K562 (cell line): ENCODE measurements around the gene THOC7. TPM values are rescaled to one million over a fixed set of nuclear protein-coding genes. Genes with fewer than 3 reads are reported as not detected.
A peak's percentile ranks its signal among the peaks of the same experiment; 100 is the strongest.

ENCODE experiments used
- ARID4B ChIP-seq: sonication (generic); formaldehyde crosslinking; IDR thresholded peaks from 2 replicates; pipeline ENCODE4 v1.8.0; 2022; ENCODE audit warnings: mild to moderate bottlenecking, missing genetic modification reagents
- CBFA2T3 ChIP-seq: fragments of 450-650 bp; IDR thresholded peaks from 2 replicates; pipeline ENCODE4 v1.6.1; 2017
- CUX1 ChIP-seq: fragments of 200-800 bp; sonication (Bioruptor generic); IDR thresholded peaks from 2 replicates; pipeline ENCODE4 v1.6.1; 2016; ENCODE audit warnings: missing genetic modification characterization, missing compliant biosample characterization
- CXXC5 ChIP-seq: fragments of 250-450 bp; sonication (Bioruptor Pico); IDR thresholded peaks from 2 replicates; pipeline ENCODE4 v1.8.0; 2022; ENCODE audit warnings: inconsistent platforms, mild to moderate bottlenecking, moderate library complexity
- E2F1 ChIP-seq: sonication (generic); formaldehyde crosslinking; IDR thresholded peaks from 2 replicates; pipeline ENCODE4 v1.8.1; 2023; ENCODE audit warnings: mild to moderate bottlenecking, missing genetic modification reagents, moderate library complexity
- EP400 ChIP-seq: fragments of 450-650 bp; IDR thresholded peaks from 2 replicates; pipeline ENCODE4 v1.6.1; 2017; ENCODE audit warnings: antibody characterized with exemption, mild to moderate bottlenecking, moderate library complexity
- GABPB2 ChIP-seq: fragments of 250-450 bp; sonication (Bioruptor Pico); conservative IDR thresholded peaks from 2 replicates; pipeline ENCODE4 v1.5.1; 2021; ENCODE audit warnings: mild to moderate bottlenecking
- POLR2AphosphoS5 ChIP-seq: IDR thresholded peaks from 2 replicates; pipeline ENCODE4 v1.6.1; 2011; ENCODE audit warnings: mild to moderate bottlenecking, low read depth, low read length, moderate library complexity; ENCODE audit not compliant: control insufficient read depth, insufficient read depth
- RBM15 ChIP-seq: fragments of 200-400 bp; formaldehyde crosslinking; IDR thresholded peaks from 2 replicates; pipeline ENCODE4 v1.6.1; 2018; ENCODE audit warnings: mild to moderate bottlenecking, low read length, moderate library complexity; ENCODE audit not compliant: insufficient read depth
- SMAD2 ChIP-seq: fragments of 150-350 bp; IDR thresholded peaks from 2 replicates; pipeline ENCODE4 v1.6.1; 2014; ENCODE audit warnings: low read depth, mild to moderate bottlenecking, low read length
- SMAD3 ChIP-seq: fragments of 450-650 bp; formaldehyde crosslinking; conservative IDR thresholded peaks from 2 replicates; pipeline ENCODE4 v1.4.0; 2020; ENCODE audit warnings: mild to moderate bottlenecking
- SMAD4 ChIP-seq: fragments of 250-450 bp; sonication (Bioruptor Pico); conservative IDR thresholded peaks from 2 replicates; pipeline ENCODE4 v1.8.0; 2021; ENCODE audit warnings: inconsistent platforms, mild to moderate bottlenecking, moderate library complexity
- SP2 ChIP-seq: IDR thresholded peaks from 2 replicates; pipeline ENCODE4 v1.6.1; 2011; ENCODE audit warnings: mild to moderate bottlenecking, low read depth, low read length, moderate library complexity; ENCODE audit not compliant: poor library complexity, severe bottlenecking; ENCODE audit errors: extremely low read depth
- SREBF2 ChIP-seq: sonication (generic); formaldehyde crosslinking; IDR thresholded peaks from 2 replicates; pipeline ENCODE4 v1.4.0; 2020; ENCODE audit warnings: mild to moderate bottlenecking, missing genetic modification reagents
- ZNF12 ChIP-seq: sonication (generic); formaldehyde crosslinking; IDR thresholded peaks from 2 replicates; pipeline ENCODE4 v1.4.0; 2020; ENCODE audit warnings: mild to moderate bottlenecking, missing genetic modification reagents
- ZNF408 ChIP-seq: fragments of 250-450 bp; sonication (Bioruptor Pico); IDR thresholded peaks from 2 replicates; pipeline ENCODE4 v1.4.0; 2020; ENCODE audit warnings: low read depth, mild to moderate bottlenecking, moderate library complexity
- ZNF778 ChIP-seq: fragments of 450-650 bp; formaldehyde crosslinking; IDR thresholded peaks from 2 replicates; pipeline ENCODE4 v1.4.0; 2020; ENCODE audit warnings: mild to moderate bottlenecking, moderate library complexity
- polyA plus RNA-seq, 8 experiments: library from polyadenylated mRNA; depleted of rRNA in 4 of 8; stranded (reverse) in 5 of 8; unstranded in 3 of 8; fragments of >200 nt; fragmentation: Nextera tagmentation in 2 of 8; fragmentation: Illumina TruSeq in 1 of 8; extraction: Ambion mirVana in 2 of 8; extraction: Trizol in 1 of 8; gene quantifications; 2 replicates each; pipeline versions ENCODE4 v1.2.1 to v1.2.3, GENCODE V29; 2011 to 2014; ENCODE audit warnings: inconsistent platforms in 1 of 8, missing spikeins in 1 of 8
- total RNA-seq, 7 experiments: library from RNA; depleted of rRNA in 6 of 7; stranded (reverse); fragments of >200 nt in 6 of 7; fragmentation: Illumina TruSeq in 2 of 7; extraction: Trizol in 2 of 7; gene quantifications; 2 replicates each; pipeline versions ENCODE4 v1.2.1 to v1.2.3, GENCODE V29; 2011 to 2021; ENCODE audit warnings: low replicate concordance in 1 of 7

THOC7 gene
- total and polyA plus RNA-seq, 9 of the 15 experiments (the other 6 are each of a cell fraction or from before 2014, with no cell fraction given): 56.5 to 129 (median 94.7) TPM

- TF ChIP-seq ARID4B (CRISPR knock-in tag): peak; percentile 28; the same call in 1 of the 2 replicates
- TF ChIP-seq SMAD4 (CRISPR knock-in tag): 0 out of 2 replicates have a peak, but pooled peaks have one; percentile 15
- no peak for TF ChIP-seq E2F1
- no peak for TF ChIP-seq RBM15
- no peak for TF ChIP-seq EP400
- no peak for TF ChIP-seq SMAD2
- no peak for TF ChIP-seq CUX1
- TF ChIP-seq ZNF408 (CRISPR knock-in tag): no peak
- no peak for TF ChIP-seq ZNF778
- TF ChIP-seq SP2: no peak
- TF ChIP-seq POLR2AphosphoS5: peak; percentile 19; the same call in 1 of the 2 replicates
- no peak for TF ChIP-seq GABPB2 (CRISPR knock-in tag)
- no peak for TF ChIP-seq SREBF2 (CRISPR knock-in tag)
- no peak for TF ChIP-seq CBFA2T3
- TF ChIP-seq CXXC5 (CRISPR knock-in tag): peak; percentile 44
- TF ChIP-seq ZNF12: no peak
- no peak for TF ChIP-seq SMAD3 (CRISPR knock-in tag)
Observed at GRCh38 chr3:63911873-63912767, 48.5 kb upstream of the THOC7 start, which contains the start of gene SCAANT1 (continued).
